ENCODE results near the gene RORB.

RORB gene

DNA sequence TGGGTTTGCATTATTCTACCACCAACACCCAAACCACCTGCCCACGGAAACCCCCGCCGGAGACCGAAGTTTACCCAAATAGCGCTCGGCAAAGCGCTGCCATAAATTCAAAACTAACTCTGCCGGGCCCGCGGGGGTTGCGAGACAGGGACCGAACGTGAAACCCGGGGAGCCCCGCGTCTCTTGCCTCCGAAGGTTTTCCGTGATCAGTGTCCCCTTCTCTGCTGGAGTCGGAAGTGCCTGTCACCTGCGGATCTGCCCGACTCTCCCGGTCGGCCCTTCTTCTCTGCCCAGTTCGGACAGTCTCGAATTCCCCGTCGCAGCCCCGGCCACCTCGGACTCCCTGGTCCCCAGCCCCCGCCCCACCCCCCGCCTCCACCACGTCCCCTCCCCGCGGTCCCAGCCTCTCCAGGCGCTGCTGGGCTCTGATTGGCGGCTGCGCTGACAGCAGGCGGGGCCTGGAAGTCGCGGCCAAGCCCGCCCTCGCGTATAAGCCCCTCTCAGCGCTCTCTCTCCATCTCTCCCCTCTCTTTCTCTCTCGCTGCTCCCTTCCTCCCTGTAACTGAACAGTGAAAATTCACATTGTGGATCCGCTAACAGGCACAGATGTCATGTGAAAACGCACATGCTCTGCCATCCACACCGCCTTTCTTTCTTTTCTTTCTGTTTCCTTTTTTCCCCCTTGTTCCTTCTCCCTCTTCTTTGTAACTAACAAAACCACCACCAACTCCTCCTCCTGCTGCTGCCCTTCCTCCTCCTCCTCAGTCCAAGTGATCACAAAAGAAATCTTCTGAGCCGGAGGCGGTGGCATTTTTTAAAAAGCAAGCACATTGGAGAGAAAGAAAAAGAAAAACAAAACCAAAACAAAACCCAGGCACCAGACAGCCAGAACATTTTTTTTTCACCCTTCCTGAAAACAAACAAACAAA is at the start of gene RORB:
RORB (plus strand) TSS at position 517 of the 929 bp plus-strand sequence. CDS start 642 bp downstream, outside the sequence.
- no peak for DNase-seq

DNA sequence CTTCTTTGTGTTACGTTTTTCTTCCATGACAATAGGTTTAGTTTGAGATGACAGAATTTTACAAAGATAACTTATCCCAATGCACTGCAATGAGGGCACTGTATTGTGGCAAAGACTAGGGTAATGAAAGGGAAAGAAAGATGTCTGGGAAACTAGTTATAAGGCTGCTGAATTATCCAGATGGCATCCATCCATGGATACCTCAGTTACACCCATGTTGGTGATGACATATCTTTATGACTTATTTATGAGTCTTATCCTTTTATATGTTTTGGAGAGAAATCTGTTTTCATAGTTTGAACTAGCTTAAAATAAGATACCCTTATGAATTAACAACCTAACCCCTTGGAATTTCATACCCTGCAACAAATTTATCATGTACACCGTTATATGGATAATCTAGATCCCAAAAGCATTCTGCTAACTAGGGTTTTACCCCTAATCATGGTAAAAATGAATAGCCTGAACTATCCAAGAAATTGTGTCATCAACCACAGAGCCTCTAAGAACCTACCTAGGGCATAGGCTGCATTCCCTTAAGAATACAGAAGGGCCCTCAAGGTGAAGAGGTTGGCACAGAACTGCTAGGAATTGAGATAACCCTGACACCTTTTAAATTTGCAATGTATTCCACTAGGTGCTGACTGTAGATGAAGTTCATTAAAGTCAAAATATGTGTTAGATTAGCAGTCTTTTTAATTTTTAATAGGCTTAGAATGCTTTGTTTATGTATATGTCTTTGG is 49.5 kb upstream of the RORB start:
- DNase-seq = no peak

DNA sequence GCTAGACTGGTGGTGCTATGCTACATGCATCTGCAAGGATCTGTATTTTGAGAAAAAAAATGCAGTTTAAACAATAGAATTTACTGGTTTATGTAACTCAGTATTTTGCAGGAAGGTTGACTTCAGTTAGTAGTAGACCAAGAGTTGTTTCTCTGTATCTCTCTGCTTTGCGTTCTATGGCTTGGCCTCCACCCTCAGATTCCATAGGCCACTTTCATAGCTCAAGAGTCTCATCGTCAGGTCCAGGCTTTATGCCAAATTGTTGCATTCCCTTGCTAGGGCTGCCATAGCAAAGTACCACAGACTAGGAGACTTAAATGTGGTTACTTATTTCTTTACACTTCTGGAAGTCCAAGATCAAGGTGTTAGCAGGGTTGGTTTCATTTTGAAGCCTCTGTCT is 48.1 kb upstream of the RORB start:
- no peak for DNase-seq

DNA sequence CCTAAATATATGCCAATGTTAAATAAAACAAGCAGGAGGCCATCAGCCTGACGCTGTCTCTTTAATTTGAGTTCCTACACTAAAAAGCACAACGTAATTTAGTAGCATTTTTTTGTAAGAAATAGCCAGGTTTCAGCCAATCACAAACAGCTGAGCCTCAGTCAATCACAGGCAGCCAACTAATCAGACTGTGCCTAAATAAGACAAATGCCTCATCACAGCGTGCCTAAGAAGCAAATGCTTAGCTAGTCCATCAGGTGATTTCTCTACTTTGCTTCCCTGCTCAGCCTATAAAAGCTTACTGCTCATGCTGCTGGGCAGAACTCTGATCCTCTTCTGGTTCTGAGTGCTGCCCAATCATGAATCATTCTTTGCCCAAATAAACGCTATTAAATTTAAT is 38.3 kb upstream of the RORB start:
- no peak for DNase-seq

DNA sequence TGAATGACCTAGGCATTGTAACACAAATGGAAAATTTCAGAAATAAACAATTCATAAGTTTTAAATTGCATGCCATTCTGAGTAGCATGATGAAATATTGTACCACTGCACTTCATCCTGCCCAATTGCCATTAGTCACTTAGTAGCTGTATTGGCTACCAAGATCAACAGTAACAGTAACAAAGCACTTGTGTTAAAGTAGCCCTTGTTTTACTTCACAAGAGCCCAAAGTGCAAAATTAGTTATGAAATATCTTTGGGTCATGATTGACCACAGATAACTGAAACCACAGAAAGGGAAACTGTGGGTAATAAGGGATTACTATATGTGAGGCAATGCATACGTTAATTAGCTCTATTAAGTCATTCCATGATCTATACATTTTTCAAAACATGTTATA is 33.3 kb upstream of the RORB start:
- DNase-seq = no peak

DNA sequence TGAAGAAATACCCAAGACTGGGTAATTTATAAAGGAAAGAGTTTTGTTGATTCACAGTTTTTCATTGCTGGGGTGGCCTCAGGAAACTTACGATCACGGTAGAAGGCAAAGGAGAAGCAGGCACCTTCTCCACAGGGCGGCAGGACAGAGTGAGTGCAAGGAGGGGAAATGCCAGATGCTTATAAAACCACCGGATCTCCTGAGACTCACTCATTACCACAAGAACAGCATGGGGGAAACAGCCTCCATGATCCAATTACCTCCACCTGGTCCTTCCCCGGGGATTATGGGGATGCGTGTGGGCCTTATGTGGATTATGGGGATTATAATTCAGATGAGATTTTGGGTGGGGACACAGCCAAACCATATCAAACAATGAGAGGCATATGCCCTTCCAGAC is 18.5 kb upstream of the RORB start:
- DNase-seq = no peak

DNA sequence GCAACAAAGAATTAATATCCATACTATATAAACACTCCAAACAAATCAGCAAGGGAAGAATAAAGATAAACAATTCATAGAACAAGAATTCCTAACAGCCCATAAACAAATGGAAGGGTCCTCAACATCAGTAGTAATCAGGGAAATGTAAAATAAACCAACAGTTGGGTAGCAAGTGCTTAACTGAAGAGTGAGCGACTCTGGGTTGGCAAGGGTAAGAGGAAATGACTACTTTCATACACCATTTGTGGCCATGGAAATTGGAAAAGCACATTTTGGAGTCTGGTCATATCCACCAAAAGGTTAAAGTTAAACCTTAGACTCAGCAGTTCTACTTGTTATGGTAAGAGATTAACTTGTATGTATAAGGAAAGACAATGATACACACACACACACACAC is 17.4 kb upstream of the RORB start:
- DNase-seq = no peak

DNA sequence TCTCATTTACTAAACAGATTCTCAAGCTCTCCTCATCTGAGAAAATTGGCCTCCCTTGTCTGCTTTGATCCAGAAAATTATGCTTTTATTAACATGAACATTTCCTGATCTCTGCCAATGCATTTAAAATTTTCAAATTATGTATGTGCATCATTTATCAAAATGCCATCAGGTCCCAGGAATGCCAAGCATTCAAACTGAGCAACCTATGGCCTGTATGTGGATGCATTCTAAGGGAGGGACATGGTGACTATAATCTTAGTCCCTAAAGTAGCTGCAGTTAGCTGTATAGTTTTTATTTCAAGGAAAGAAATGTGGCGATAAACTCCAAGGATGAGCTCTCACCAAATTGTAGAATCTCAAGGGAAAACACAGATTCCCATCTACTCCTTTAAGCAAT is 9.7 kb upstream of the RORB start:
- DNase-seq = no peak

DNA sequence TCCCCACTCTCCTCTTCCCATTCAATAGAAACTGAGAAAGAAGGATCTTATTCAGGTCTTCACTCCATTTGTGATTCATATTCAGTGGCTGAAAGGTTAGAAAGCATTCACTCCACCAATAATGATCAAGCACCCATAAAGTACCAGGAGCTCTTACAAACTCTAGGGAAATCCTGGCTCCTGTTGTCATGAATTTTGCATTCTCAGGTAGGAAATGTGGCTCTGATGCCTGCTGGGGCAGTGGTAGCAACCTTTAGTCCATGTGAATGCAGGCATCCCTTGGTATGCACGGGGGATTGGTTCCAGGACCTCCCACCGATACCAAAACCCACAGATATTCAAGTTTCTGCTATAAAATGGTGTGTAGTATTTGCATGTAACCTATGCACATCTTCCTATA is 3.6 kb upstream of the RORB start:
- no peak for DNase-seq

DNA sequence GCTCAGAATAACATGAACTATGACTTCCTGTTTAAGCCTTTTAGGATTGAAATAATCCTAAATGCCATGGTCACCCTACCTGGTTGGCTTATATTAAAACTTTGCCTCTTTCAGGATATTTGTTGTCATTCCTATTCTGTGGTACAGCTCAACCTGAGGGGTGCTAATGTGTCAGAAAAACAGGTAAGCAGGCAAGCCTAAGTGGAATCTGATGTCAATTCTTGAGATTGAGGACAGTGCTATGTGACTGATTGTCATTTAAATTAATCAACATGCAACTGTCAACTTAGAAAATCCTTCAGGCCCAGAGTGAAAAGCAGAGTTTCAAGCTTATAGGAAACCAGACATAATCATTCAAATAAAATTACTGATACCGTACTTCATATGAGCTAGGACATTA is 2.6 kb upstream of the RORB start:
- no peak for DNase-seq

DNA sequence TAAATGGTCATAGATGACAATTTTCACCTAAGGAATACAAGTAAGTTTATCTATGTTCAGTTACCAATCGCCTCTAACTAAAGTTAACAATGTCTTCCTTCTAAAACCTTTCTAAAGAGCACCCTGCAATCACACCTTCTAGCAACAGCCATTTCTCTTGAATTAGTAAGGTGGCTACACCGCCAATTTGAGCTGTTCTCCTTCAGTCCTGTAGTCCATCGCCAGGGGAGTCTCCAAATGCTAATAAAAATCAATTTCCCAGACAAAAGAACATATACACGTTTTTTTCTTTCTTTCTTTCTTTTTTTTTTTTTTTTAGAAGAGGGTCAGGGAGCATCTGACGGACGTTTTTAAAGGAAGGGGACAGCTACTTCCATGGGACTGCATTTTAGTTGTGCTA is 729 bp upstream of the RORB start:
- no peak for DNase-seq

DNA sequence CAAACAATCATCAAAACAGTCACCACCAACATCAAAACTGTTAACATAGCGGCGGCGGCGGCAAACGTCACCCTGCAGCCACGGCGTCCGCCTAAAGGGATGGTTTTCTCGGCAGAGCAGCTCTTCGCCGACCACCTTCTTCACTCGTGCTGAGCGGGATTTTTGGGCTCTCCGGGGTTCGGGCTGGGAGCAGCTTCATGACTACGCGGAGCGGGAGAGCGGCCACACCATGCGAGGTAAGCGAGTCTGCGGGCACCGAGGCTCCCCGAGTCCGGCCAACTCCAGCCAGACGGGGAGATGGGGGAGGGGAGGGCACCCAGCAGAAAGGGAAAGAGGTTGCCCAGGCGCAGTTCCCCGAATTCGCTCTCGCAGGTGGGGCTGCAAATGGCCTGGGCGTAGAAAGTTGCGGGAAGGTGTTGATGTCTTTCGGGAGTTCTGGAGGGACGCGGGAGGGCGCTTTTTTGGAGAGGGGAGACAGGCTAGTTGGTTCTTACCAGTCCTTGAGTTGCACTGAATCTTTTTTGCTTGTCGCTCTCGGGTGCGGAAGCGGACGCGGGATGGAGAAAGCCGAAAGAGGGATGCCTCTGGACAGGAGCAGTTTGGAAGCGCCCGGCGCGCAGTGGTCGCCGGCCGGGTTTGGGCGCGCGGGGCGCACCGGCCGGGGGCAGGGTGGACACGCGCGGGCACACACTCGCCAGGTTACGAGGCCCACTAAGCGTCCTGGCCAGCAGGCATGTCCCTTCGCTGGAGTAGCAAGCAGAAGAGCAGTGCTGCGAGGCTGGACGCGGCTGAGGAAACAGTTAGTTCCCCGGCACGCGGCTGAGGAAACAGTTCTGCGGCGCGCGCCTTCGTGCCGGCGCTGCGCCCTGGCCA is 849 bp downstream of the RORB start:
- DNase-seq = no peak

DNA sequence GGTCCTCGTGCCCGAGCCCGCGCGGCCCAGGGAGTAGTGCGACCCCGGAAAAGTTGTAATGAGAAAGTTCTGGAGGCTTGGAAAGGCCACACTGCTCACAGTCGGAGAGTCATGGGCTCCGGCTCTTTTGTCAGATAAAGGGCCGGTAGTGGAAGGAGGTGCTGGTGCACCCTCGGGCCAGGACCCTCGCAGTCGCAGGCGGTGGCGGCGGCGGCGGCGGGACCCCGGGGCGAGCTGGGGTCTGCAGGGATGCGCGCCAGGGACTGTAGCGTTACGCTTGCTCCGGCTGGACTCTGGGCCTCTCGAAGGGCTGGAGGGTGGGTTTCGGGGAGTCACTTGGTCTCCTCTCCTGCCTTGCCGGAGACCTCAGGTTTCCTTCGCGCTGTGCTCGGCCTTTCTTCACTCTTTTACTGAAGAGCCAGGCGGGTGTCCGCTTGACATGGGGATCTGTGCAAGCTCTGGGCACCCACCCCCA is 1.5 kb downstream of the RORB start:
- no peak for DNase-seq

DNA sequence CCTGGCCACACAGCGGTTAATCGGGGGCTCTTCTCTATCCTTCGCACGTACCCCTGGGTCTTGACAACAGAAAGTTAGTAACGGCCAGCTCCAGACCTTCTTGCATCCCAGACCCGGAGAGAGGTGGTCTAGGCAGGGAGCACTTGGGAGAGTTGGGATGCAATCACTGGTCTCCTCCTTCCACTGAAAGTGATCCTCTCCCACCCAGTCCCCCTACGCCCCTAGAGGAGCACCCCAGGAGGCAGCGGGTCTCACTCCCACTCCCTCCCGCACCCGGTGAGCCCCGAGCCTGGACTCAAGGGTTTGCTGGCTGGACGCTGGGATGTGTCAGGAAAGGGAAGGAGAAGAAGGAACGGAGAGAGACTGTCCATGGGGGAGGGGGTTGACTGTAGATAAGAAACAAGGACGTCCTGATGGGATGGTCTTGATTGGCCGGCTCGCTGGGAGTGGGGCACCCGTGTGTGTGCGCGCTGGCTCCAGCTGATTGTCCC is 2.0 kb downstream of the RORB start:
- no peak for DNase-seq

DNA sequence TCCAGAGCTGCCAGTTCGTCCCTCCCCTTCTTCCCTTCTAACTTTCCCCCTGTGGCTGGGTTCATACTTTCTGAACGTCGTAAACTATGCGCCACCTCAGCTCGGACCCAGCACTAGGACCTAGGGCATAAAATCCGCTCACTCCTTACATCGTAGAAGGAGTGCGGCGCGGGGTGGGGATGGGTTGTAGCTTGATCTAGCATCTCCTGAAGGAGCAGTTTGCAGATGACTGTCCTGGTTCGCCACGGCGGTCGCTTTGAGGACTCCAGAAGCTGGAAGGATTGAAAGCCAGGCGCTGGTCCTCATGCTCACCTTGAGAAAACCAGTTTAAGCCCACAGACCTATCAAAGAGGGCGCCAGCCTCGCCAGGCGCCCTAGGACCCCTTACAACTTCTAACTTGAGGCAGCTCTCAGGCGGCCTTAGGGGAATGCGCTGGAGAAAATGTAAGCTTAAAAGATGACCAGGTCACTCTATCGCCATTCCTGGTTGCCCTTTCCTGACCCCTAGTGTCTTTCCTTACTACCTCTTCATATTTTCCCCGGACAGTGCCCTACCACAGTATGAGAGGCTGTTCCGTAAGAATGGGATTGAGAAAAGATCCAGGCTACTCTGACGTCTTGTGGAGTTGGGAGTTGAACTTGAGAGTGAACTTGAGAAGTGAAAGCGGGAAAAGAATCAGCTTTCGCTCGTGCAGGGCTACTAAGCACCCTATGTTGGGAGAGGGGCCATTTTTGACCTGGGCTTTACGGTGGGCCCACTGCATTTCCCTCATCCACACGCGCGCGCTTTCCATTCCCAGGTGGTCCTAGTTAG is 2.8 kb downstream of the RORB start:
- no peak for DNase-seq

DNA sequence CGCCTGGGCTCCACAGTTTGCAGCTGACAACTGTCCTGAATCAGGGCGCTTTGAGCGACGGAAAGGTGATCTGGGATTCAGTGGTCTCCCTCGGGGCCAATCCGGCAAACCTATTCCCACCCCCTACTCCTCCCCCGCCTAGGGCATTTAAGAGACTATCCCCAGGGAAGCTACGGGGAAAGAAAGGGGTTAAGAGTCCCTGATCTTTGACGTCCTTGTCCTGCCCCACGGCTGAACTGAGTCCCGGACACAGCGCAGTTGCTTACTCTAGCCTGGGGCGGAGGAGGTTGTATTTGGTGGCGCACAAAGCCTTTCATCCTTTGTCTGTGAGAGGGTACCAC is 3.4 kb downstream of the RORB start:
- DNase-seq = no peak

DNA sequence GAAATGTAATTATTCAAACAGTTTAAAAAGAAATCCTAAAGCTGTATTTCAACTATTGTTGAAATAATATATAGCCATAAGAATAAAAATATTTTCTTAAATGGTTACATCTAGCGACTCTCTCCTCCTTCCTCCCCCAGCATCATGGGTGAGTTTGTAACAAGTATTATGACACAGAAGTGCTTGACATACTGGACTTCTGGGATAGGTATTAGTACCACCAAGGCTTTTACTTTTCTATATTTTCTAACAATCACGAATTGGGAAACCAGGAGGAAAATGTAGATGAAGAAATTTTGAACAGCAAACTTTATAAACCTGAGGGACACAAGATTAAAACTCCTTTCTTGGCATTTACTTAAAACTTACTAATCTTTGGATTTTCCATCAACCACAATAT is 4.4 kb downstream of the RORB start:
- no peak for DNase-seq

DNA sequence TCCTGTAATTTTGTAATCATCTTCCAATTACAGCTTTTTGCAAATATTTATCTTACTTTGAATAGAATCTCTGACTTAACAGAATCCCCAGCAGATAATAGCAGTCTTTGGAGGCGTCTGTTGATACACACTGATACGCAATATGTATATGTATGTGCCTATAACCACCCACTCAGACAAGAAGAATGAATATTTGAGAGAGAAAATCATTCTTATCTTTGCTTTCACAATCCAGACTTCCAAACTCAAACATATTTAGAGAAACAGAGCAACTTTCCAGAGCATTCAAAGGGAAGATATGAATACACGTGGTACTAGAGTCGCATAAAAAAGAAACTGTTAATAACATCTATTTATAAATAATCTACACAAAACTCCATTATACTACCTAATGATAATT is 6.1 kb downstream of the RORB start:
- DNase-seq = no peak

DNA sequence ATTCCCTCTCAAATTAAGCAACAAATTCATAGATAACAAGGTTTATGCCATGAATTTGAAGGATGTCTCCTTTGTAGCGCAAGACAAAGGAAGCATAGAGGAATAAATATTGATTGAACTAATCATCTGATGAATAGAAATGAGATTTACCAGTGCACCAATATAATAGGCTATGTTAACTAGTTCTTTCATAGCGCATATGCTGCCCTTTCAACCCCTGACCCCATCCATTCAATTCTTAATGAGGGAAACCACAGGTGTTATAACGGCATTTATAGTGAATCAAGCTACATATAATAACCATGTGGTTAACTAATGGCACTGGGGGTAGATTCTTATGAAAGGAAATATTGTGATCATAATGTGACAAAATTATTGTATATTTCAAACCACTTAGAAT is 6.5 kb downstream of the RORB start:
- no peak for DNase-seq

DNA sequence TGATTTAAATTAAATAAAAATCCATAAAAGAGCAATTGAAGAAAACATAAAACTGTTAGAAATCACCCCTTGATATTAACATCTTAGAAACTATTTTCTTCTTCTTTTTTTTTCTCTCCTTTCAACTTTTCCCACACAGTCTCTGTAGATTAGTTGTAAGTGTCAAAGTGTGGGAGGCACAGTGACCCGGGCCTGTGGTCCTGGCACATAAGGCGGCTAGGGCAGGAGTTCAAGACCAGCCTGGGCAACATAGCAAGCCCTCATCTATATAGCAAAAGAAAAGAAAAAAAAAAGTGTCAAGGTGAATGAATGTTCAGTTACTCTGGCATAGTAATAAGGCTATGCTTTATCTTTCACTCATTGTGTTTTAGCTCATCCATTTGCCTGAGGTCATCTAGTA is 14.2 kb downstream of the RORB start:
- DNase-seq = no peak

DNA sequence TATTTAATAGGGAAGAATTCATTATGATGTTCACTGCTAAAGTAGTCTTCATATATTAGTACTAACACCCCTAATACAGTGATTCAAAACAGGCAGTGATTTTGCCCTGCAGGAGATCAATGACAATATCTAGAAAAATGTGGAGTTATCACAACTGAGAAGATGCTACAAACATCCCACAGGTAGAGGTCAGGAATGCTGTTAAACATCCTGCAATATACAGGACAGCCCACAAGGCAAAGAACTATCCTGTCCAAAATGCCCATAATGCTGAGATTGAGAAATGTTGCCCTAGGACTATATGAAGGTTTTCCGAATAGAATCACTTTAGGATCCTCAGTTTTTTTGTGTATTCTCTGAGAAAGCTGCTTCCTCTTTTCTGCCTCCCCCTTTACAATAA is 15.3 kb downstream of the RORB start:
- no peak for DNase-seq

DNA sequence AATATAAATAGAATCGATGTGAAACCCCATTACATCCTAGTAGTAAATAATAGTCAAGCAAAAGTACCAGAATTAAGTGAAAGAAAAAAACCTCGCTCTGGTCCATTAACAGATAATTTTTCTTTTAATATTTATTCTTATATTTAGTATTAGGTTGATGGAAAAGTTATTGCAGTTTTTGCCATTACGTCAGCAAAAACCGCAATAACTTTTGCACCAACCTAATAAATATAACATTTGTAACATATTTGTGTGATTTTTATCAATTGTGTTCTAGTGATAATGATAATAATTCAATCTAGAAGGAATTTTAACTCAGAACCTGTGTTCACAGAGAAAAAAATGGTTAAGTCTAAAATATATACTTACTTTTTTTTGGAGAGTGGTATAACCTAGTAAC is 16.1 kb downstream of the RORB start:
- no peak for DNase-seq
